CD14-positive monocyte (primary cell): Measurements from ENCODE around the gene SLC41A1. TPM values are rescaled to one million over a fixed set of nuclear protein-coding genes. Genes with fewer than 3 reads are reported as not detected.
A peak's percentile ranks its signal among the peaks of the same experiment; 100 is the strongest.

Source experiments
- DNase-seq, 3 donors: peaks; one replicate each; pipeline ENCODE4 v3.0.0-alpha.2; 2011 to 2022
- H2AFZ ChIP-seq: 2 replicates; pipeline ENCODE4 v1.6.0; 2012; ENCODE audit warnings: mild to moderate bottlenecking, low read depth, low read length, inconsistent platforms; ENCODE audit not compliant: insufficient read depth, poor library complexity, severe bottlenecking
- H3K27ac ChIP-seq, 2 donors: 1 replicate in 1 of 2; 2 replicates in 1 of 2; pipeline ENCODE4 v1.5.1; 2012 to 2013; ENCODE audit warnings: low read length in 2 of 2, control low read depth in 1 of 2, inconsistent platforms in 1 of 2, low read depth in 1 of 2, mild to moderate bottlenecking in 1 of 2
- H3K27me3 ChIP-seq, 2 donors: one replicate each; pipeline versions ENCODE4 v1.6.0 to v1.6.1; 2011 to 2013; ENCODE audit warnings: low read length in 2 of 2; ENCODE audit not compliant: control insufficient read depth in 2 of 2, insufficient read depth in 2 of 2
- H3K36me3 ChIP-seq, 2 donors: replicated peaks in 1 of 2; 1 replicate in 1 of 2; 2 replicates in 1 of 2; pipeline versions ENCODE4 v1.5.1 to v1.6.1; 2012 to 2013; ENCODE audit warnings: low read length in 2 of 2, control low read depth in 1 of 2, inconsistent platforms in 1 of 2, mild to moderate bottlenecking in 1 of 2; ENCODE audit not compliant: insufficient read depth in 2 of 2, control insufficient read depth in 1 of 2
- H3K4me1 ChIP-seq, 2 donors: 1 replicate in 1 of 2; 2 replicates in 1 of 2; pipeline versions ENCODE4 v1.5.1 to v1.6.1; 2012 to 2013; ENCODE audit warnings: low read length in 2 of 2, control low read depth in 1 of 2, inconsistent platforms in 1 of 2, mild to moderate bottlenecking in 1 of 2, moderate library complexity in 1 of 2; ENCODE audit not compliant: insufficient read depth in 2 of 2, control insufficient read depth in 1 of 2
- H3K4me2 ChIP-seq: replicated peaks from 2 replicates; pipeline ENCODE3; 2012; ENCODE audit warnings: low read length, moderate library complexity, mild to moderate bottlenecking; ENCODE audit not compliant: poor library complexity, severe bottlenecking; ENCODE audit errors: extremely low read depth
- H3K4me3 ChIP-seq, 3 experiments: fragments of 200-600 bp in 1 of 3; sonication (generic) in 1 of 3; replicated peaks in 1 of 3; 1 replicate in 2 of 3; 2 replicates in 1 of 3; pipeline ENCODE4 v1.5.1; 2011 to 2013; ENCODE audit warnings: low read length in 3 of 3, mild to moderate bottlenecking in 3 of 3, control low read depth in 2 of 3, low read depth in 2 of 3, inconsistent platforms in 1 of 3, moderate library complexity in 1 of 3
- H3K79me2 ChIP-seq: 2 replicates; pipeline ENCODE4 v1.6.0; 2012; ENCODE audit warnings: mild to moderate bottlenecking, control low read depth, inconsistent platforms, low read length, moderate library complexity; ENCODE audit not compliant: insufficient read depth
- H3K9ac ChIP-seq: 2 replicates; pipeline ENCODE4 v1.6.0; 2017; ENCODE audit warnings: low read length, mild to moderate bottlenecking; ENCODE audit not compliant: insufficient read depth, poor library complexity, severe bottlenecking
- H3K9me3 ChIP-seq, 2 donors: replicated peaks in 1 of 2; 1 replicate in 1 of 2; 2 replicates in 1 of 2; pipeline versions ENCODE4 v1.5.1 to v1.6.1; 2012 to 2013; ENCODE audit warnings: low read length in 2 of 2, control low read depth in 1 of 2; ENCODE audit not compliant: control insufficient read depth in 1 of 2, insufficient read depth in 1 of 2
- H4K20me1 ChIP-seq: 2 replicates; pipeline ENCODE4 v1.6.0; 2012; ENCODE audit warnings: mild to moderate bottlenecking, low read length, control low read depth, moderate library complexity; ENCODE audit not compliant: insufficient read depth
- H3K27ac Mint-ChIP-seq, 7 donors: one replicate each; pipeline ENCODE4 v1.8.0; 2020; ENCODE audit warnings: mild to moderate bottlenecking in 7 of 7, mixed read lengths in 7 of 7, moderate library complexity in 6 of 7, inconsistent platforms in 2 of 7
- H3K27me3 Mint-ChIP-seq, 3 donors: one replicate each; pipeline ENCODE4 v1.8.0; 2021 to 2022; ENCODE audit warnings: low read depth in 3 of 3, mild to moderate bottlenecking in 3 of 3, mixed read lengths in 3 of 3, moderate library complexity in 3 of 3, inconsistent platforms in 1 of 3
- H3K36me3 Mint-ChIP-seq, 2 donors: one replicate each; pipeline ENCODE4 v1.8.0; 2020; ENCODE audit warnings: mixed read lengths in 2 of 2, inconsistent platforms in 1 of 2, mild to moderate bottlenecking in 1 of 2
- H3K4me1 Mint-ChIP-seq: one replicate; pipeline ENCODE4 v1.8.0; 2020; ENCODE audit warnings: mild to moderate bottlenecking, mixed read lengths
- H3K4me3 Mint-ChIP-seq, 2 donors: one replicate each; pipeline ENCODE4 v1.8.0; 2020; ENCODE audit warnings: mild to moderate bottlenecking in 2 of 2, mixed read lengths in 2 of 2, moderate library complexity in 1 of 2
- H3K9me3 Mint-ChIP-seq, 7 donors: one replicate each; pipeline ENCODE4 v1.8.0; 2020 to 2022; ENCODE audit warnings: mixed read lengths in 7 of 7, mild to moderate bottlenecking in 6 of 7, moderate library complexity in 6 of 7, inconsistent platforms in 2 of 7
- WGBS: methylation state at CpG from one replicate; pipeline ENCODE4 v1.1.5; 2013; ENCODE audit warnings: missing lambda C conversion rate; ENCODE audit not compliant: insufficient coverage; 5-methylcytosine and 5-hydroxymethylcytosine counted together
- intact Hi-C, 2 donors: fragments of 100-400 bp; cut with micrococcal nuclease; formaldehyde crosslinking; loops; one replicate each; pipeline versions ENCODE4 v1.15.0 to v1.15.1; 2023
- polyA plus RNA-seq, 3 donors: library from polyadenylated mRNA; depleted of rRNA in 1 of 3; unstranded in 2 of 3; stranded (reverse) in 1 of 3; fragments of 300-500 nt in 2 of 3; fragments of >200 nt in 1 of 3; fragmentation: Illumina TruSeq in 2 of 3; gene quantifications; 1 replicate in 2 of 3; 2 replicates in 1 of 3; pipeline ENCODE4 v1.2.3, GENCODE V29; 2012 to 2021
- TF ChIP-seq, protein P1 (sequence below): fragments of 200-600 bp; IDR thresholded peaks from one replicate; pipeline ENCODE4 v1.8.0; 2022; ENCODE audit warnings: antibody characterized with exemption, mild to moderate bottlenecking

SLC41A1 gene
- polyA plus RNA-seq, 3 donors, result 0.54 to 2.3 (median 1.1) TPM

DNA sequence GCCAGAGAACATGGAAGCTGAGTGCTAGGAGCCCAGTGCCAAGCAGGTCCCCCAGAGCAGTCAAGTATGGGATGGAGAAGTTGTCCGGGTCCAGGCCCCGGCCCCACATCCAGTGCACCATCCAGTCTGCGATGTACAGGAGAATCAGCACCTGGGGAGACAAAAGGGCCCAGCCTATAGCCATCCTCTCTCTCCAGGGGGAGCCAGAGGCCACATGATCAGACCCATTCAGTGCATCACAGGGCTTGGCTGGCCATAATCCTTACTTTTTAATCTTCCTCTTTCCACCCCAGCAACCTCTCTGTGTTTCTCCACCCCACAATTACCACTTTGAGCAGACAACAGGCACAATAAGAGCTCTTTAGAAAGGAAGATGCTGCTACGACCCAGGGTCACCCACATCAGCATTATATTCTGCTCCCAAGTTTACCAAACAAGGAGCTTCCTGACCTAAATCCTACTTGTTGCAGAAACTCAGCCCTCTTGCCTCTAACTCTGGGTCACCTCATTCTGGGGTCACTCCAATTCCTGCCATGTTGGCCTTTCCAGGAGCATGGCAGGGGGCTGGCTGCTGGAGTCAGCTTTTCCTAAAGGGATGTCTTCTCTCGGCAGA lies 21.3 kb downstream of the SLC41A1 start:
- H3K27me3 ChIP-seq, result no peaks in the 10 kb centered on the region
- Mint-ChIP-seq H3K27me3 (no peaks in the 10 kb centered on the region), H3K4me3 (no peak overlapping the region), H3K27ac (peak overlapping the region in 1 of 7 donors; percentile 39), H3K9me3 (no peaks in the 10 kb centered on the region), H3K4me1 (peaks cover 27% of the 10 kb centered on the region), H3K36me3 (peaks cover 0 to 7% of the 10 kb centered on the region in 2 donors)
- H3K4me2 ChIP-seq, result no peak overlapping the region
- H2AFZ ChIP-seq, result no peak overlapping the region
- H4K20me1 ChIP-seq, result no peaks in the 10 kb centered on the region
- peaks cover 19% of the 10 kb centered on the region in 2 donors for H3K4me1 ChIP-seq
- no peaks in the 10 kb centered on the region for H3K9me3 ChIP-seq
- 88% methylated on average over 4 of the region's 5 CpGs for WGBS
- H3K36me3 ChIP-seq, result no peaks in the 10 kb centered on the region
- intact Hi-C loops, result loop anchor here (2.0 to 5.0 kb wide), 4 partner anchors 126 to 316 kb away; no protein-coding TSS in a partner anchor
- DNase-seq, result peak; percentile 51 to 65 (median 63)
- TF ChIP-seq, protein P1, sequence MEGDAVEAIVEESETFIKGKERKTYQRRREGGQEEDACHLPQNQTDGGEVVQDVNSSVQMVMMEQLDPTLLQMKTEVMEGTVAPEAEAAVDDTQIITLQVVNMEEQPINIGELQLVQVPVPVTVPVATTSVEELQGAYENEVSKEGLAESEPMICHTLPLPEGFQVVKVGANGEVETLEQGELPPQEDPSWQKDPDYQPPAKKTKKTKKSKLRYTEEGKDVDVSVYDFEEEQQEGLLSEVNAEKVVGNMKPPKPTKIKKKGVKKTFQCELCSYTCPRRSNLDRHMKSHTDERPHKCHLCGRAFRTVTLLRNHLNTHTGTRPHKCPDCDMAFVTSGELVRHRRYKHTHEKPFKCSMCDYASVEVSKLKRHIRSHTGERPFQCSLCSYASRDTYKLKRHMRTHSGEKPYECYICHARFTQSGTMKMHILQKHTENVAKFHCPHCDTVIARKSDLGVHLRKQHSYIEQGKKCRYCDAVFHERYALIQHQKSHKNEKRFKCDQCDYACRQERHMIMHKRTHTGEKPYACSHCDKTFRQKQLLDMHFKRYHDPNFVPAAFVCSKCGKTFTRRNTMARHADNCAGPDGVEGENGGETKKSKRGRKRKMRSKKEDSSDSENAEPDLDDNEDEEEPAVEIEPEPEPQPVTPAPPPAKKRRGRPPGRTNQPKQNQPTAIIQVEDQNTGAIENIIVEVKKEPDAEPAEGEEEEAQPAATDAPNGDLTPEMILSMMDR, result peak; percentile 80
- H3K79me2 ChIP-seq, result no peaks in the 10 kb centered on the region
- H3K4me3 ChIP-seq, result no peak overlapping the region
- no peak overlapping the region for H3K9ac ChIP-seq
- H3K27ac ChIP-seq, result no peak overlapping the region

DNA sequence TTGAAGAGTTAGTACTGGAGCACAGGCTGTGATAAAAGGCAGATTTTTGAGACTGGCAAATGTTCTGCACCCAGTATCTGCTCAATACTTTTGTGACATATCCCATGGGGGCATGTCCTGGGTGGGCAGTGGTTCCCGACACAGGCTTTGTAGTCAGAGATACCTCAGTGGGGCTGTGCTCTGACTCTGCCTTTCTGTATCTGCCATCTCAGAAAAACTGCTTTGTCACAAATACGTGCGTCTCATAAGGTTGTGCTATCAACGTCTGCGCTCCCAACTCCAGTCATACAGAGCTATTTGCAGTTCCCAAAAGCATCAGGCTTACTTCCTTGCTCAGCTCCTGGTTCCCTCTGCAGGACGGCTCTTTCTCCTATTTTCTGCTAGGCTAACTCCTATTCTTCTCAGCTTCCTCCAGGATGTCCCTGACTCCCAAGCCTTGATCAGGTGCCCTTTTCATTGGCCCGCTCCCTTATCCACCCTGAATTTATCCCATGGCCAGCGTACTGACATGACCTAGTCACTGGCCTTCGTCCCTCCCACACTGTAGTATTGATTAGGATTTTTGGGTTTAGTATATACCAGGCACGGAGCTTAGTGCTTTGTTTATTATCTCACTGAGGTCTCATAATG lies 25.6 kb downstream of the SLC41A1 start:
- Mint-ChIP-seq H3K27me3 (no peaks in the 10 kb centered on the region), H3K27ac (no peak overlapping the region), H3K4me3 (no peak overlapping the region), H3K4me1 (peaks cover 12% of the 10 kb centered on the region), H3K36me3 (peaks cover 0 to 4% of the 10 kb centered on the region in 2 donors), H3K9me3 (no peaks in the 10 kb centered on the region)
- Histone ChIP-seq H3K4me2 (no peak overlapping the region), H3K27ac (no peak overlapping the region), H3K36me3 (no peaks in the 10 kb centered on the region), H3K9me3 (no peaks in the 10 kb centered on the region), H3K9ac (no peak overlapping the region), H3K27me3 (no peaks in the 10 kb centered on the region), H4K20me1 (no peaks in the 10 kb centered on the region), H3K4me3 (no peak overlapping the region), H2AFZ (no peak overlapping the region), H3K4me1 (peaks cover 0 to 4% of the 10 kb centered on the region in 2 donors), H3K79me2 (no peaks in the 10 kb centered on the region)
- TF ChIP-seq, protein P1, result no peak
- DNase-seq, result no peak
- 84% methylated on average over 6 of the region's 10 CpGs for WGBS
- intact Hi-C loops, result no loop called here
